Transverse colon (tissue), 4 donors: ENCODE data around the gene DOLK.

Experiments
- CTCF ChIP-seq, 5 experiments: fragments of 200-600 bp in 3 of 5; fragments of 450-650 bp in 2 of 5; sonication (generic) in 3 of 5; IDR thresholded peaks; 1 replicate in 2 of 5; 2 replicates in 3 of 5; pipeline ENCODE4 v1.5.1; 2016 to 2017; ENCODE audit warnings: antibody characterized with exemption in 5 of 5, inconsistent platforms in 3 of 5, mild to moderate bottlenecking in 2 of 5, moderate library complexity in 1 of 5
- POLR2A ChIP-seq: fragments of 450-650 bp; IDR thresholded peaks from one replicate; pipeline ENCODE4 v1.6.1; 2016; ENCODE audit warnings: antibody characterized with exemption, mild to moderate bottlenecking, moderate library complexity
- POLR2AphosphoS5 ChIP-seq, 3 donors: sonication (generic); formaldehyde crosslinking; IDR thresholded peaks; one replicate each; pipeline ENCODE4 v1.6.1; 2016; ENCODE audit warnings: antibody characterized with exemption in 3 of 3

DNA sequence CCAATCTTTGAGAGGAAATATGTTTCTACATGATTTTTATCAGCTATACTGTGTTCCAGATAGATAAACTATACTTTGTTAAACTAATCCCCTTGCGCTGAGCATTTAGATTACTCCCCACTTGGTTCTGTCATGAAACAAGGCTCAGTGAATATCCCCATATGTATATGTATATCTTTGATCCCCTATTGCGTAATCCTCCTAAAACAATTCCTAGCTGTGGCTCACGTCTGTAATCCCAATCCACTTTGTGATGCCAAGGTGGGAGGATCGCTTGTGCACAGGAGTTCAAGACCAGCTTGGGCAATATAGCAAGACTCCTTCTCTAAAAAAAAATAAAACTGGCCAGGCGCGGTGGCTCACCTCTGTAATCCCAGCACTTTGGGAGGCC lies 23.9 kb downstream of the DOLK start:
- TF ChIP-seq POLR2A (no peak), CTCF (IDR thresholded peaks at IDR 0.05) (no peak), POLR2AphosphoS5 (IDR thresholded peaks at IDR 0.05) (no peak)
